T-helper 2 cell treated with Interferon-gamma antibody and Interleukin-4, amounts not matched to agents 100 ng/mL and 5 ng/mL, for 36 hours (primary cell): ENCODE data around the gene CNIH2. TPM values are rescaled to one million over a fixed set of nuclear protein-coding genes. Genes with fewer than 3 reads are reported as not detected.

Experiments used
- intact Hi-C: fragments of 100-400 bp; cut with micrococcal nuclease; formaldehyde crosslinking; loops from one replicate; pipeline ENCODE4 v1.15.1; 2023
- total RNA-seq: library from RNA; stranded (reverse); gene quantifications from 2 replicates; pipeline ENCODE4 v1.2.3, GENCODE V29; 2022

Gene CNIH2
- total RNA-seq, 1 donor from 2014 or later, result 1.5 TPM

DNA sequence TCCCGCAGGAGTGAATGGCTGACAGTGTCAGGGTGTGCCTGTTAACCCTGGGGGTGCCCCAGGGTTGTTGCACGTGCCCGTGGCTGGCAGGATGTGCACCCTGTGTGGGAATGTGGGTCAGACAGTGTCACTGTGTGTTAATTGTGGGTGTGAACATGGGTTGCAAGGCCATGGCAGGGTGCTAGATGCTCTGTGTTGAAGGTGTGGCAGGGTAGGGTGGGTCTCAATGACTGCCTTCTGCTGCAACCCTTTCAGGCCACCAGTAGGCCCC is 50.0 kb downstream of the CNIH2 start:
- intact Hi-C loops, result loop anchor here (1.0 kb wide), 1 partner anchor 16 kb away; no protein-coding TSS in a partner anchor

DNA sequence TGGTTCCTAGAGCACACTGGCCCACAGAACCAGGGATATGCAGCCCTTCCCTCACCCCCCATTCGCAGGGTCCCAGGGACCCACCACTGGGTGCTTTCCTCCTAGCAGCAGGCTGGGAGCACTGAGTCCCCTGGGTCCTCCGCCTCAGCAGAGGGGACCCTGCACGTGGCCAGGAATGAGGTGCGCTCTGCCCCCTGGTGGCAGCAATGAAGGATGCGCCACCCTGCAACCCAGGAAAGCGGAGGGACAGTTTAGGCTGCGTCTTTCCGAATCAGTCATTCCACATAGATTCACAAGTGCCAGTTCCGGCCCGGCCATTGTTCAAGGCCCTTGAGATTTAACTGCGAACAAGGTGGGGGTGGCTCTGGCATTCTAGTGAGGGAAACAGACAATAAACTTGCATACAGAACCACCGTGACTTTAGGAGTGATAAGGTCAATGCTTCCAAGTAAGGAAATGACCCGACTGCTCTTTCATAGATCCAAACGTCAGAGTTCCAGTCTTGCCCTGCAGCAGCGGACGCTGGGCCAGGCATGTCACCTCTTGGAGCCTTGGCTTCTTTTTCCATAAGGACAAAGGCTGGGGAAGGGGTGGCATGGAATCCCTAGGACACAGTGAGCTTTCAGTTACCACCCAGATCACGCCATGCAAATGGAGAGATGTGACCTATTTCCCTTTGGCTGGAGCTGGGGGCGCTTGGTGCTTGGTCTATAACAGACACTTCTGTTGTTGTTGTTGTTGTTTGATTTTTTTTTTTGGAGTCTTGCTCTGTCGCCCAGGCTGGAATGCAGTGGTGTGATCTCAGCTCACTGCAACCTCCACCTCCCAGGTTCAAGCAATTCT is 50.5 kb downstream of the CNIH2 start:
- intact Hi-C loops, result loop anchor here (1.0 kb wide), 1 partner anchor 16 kb away; no protein-coding TSS in a partner anchor

DNA sequence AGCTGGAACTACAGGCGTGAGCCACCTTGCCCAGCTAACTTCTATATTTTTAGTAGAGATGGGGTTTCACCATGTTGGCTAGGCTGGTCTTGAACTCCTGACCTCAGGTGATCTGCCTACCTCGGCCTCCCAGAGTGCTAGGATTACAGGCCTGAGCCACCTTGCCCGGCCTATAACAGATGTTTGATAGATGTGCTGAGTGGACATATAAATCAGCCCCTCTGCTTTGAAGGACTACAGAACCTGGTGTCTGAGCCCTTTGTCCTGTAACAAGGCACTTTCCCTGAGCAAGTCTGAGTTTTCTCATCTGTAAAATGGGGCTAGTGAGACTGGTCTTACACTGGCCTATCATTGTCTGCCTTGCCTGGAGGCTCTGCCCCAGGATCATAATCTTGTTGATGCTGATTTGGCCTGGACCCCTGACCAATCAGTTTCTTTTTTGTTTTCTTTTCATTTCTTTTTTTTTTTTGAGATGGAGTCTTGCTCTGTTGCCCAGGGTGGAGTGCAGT is 51.2 kb downstream of the CNIH2 start:
- intact Hi-C loops, result no loop called here

DNA sequence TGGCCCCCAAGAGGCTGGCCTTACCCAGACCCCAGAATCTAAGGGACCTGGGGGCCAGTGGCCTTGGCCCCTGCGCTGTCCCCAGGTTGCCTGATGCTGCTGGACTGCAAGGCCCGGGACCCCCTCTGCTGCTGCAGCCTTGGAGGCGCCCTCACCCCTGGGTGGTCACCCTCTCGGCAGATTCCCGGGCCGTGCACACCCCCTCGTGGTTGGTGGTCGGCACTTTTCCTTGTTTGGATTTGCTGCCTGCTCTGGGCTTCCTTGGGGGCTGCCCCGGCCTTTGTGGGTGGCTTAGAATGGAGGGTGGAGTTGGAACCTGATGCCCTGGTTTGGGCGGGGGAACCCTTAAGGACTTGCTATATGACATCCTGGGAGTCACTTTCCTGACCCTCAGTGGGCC is 53.0 kb downstream of the CNIH2 start:
- intact Hi-C loops, result no loop called here

DNA sequence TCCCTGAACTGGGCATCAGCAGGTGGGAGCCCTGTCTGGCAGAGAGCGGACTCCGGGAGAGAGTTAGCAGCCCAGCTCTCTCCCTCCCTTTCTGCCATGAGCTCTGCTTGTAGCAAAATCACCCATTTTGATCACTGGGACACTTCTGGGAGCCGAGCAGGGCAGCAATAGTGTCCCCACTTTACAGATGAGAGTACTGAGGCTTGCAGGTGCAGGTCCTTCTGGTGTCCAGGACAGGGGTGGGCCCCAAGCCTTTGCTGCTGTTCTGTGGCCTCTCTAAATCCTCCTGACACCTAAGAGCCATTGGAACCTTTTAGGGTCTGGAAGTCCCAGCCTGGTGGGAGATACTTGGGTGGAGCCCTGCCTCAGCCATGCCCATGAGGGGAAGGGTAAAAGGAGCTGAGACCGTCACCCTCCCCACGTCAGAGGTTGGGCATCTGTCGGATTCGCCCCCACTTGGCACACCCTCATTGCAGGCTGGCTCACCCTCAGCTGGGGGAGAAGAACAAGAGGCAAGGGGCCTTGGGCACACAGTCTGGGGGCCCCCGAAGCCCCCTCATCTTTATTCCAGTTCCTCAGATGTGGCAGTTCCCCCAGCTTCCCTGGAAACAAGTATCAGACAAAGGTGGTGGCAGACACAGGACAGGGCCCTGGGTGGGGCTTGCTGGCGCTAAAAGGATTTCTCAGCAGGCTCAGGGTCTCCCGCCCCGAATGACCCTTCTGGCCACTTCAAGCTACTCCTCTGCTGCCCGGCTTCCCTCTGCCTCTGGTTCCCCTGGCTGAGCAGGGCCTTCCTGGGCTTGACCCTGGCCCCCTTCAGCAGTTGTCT is 53.8 kb downstream of the CNIH2 start:
- intact Hi-C loops, result no loop called here

DNA sequence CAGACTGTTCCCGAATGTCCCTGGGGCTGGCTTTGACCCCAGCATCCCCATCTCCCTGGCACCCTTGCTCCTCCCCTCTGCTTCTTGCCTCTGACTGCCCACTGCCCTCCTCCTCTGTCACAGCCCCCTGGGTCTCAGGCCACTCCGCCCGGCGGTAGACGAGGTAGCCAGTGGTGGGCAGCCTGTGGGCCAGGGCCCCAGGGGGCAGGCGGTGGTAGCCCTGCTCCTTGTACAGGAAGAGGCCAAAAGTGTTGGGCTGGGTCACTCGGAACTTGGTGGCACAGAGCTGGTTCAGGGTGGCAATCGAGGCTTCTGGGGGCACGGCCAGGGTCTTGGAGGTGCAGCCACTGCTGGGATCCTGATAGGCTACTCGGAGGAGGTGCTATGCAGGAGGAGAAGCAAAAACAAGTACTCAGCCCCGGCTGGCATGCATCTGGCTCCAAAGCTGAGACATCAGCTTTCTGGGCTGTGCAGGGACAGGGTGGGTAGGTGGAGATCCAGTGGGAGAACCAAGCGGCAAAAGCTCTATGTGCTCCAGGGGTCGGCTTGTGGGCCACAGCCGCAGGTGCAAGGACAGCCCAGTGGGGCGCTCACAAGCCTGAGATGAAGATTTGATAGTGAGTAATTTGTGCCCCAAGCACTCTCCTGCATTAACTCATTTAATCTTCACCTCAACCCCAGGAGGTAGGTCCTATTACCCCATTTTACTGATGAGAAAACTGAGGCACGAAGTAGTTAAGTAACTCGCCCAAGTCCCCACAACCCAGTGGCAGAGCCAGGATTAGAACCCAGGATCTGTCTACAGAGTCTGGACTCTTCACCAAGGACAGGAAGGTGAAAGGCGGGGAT is 54.6 kb downstream of the CNIH2 start:
- intact Hi-C loops, result no loop called here

DNA sequence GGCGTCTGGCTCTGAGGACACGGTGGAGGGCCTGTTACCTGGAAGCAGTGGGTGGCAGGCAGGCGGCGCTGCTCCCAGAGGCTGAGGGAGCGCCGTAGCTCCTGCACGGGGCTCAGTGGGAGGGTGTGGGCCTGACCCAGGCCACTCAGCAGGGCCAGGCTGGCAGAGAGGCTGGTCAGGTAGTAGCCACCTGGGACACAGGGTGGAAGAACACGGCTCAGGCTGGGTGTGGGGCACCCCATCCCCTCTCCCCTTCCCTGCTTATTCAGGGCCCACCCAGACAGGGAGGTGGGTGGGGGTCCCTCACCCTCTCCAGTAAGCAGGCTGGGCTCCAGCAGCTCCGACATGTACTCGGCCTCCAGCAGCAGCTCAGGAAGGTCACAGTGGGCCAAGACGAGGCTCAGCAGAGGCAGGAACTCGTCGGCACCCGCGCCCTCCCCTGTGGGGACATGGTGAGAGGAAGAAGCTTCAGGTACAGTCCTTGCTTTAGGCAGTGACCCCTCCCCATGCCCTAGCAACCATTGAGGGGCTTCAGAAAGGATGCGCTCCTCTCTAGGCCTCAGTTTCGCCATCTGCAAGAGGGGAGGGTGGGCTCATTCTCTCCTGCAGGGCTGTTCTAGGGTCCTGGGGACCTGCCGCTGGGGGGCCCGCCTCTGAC is 55.4 kb downstream of the CNIH2 start:
- intact Hi-C loops, result no loop called here

Other genes starting within 250 kb of the CNIH2 start
- not detected in 2 replicates for gene GAL3ST3, start 229.0 kb upstream of the CNIH2 start, total RNA-seq
- gene SF3B2, start 225.8 kb upstream of the CNIH2 start, total RNA-seq, result 226 and 228 TPM in 2 replicates
- gene PACS1, start 207.9 kb upstream of the CNIH2 start, total RNA-seq, result 94.5 and 102 TPM in 2 replicates
- gene KLC2, start 20.5 kb upstream of the CNIH2 start, total RNA-seq, result 42.3 and 42.5 TPM in 2 replicates
- gene RAB1B, start 9.5 kb upstream of the CNIH2 start, total RNA-seq, result 156 and 159 TPM in 2 replicates
- gene YIF1A, start 11.0 kb downstream of the CNIH2 start, total RNA-seq, result 45.4 and 53.0 TPM in 2 replicates
- not detected in 2 replicates for gene TMEM151A, start 13.7 kb downstream of the CNIH2 start, total RNA-seq
- gene CD248, start 38.9 kb downstream of the CNIH2 start, total RNA-seq, result 0.09 and 0.18 TPM in 2 replicates
- 1.3 and 1.8 TPM in 2 replicates for gene RIN1, start 58.3 kb downstream of the CNIH2 start, total RNA-seq
- 42.5 and 44.9 TPM in 2 replicates for gene BRMS1, start 66.9 kb downstream of the CNIH2 start, total RNA-seq
- 7.0 and 7.3 TPM in 2 replicates for gene B4GAT1, start 69.5 kb downstream of the CNIH2 start, total RNA-seq
- gene SLC29A2, start 93.6 kb downstream of the CNIH2 start, total RNA-seq, result 8.0 and 8.1 TPM in 2 replicates
- 0.27 and 0.61 TPM in 2 replicates for gene NPAS4, start 142.9 kb downstream of the CNIH2 start, total RNA-seq
- gene MRPL11, start 160.7 kb downstream of the CNIH2 start, total RNA-seq, result 82.4 and 87.6 TPM in 2 replicates
- 8.3 and 8.8 TPM in 2 replicates for gene PELI3, start 188.7 kb downstream of the CNIH2 start, total RNA-seq
- gene DPP3, start 202.3 kb downstream of the CNIH2 start, total RNA-seq, result 87.0 and 89.6 TPM in 2 replicates
- 14.9 and 18.2 TPM in 2 replicates for gene BBS1, start 232.5 kb downstream of the CNIH2 start, total RNA-seq